DMS153 (cell line): Measurements from ENCODE around the gene FREM2.

ENCODE experiments used
- DNase-seq: peaks from one replicate; lab custom pipeline; 2025; lab: John Stamatoyannopoulos, UW

FREM2 gene

GRCh38 chr13:38686577-38687245, at the start of gene FREM2:
TSS of gene FREM2 (plus strand) at chr13:38687077. CDS start at chr13:38687345, 268 bp downstream.
- DNase-seq, result peak; percentile 82

DNA sequence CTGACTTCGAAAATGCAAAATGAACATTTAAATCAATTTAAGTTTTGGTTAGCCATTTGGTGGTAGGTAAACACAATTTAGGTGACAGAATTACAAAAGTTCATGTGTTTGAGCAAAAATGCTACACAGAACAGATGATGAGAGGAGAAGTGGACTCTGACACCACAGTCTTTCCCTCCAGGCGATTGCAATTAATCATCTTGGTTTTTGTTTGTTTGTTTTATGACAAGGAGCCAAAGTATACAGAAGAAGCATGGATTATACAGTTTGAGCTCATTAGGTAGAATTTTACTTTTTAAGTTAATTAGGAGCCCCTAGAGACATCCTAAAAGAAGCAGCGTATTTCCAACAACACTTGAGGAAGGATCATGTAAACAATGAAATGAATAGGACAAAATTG, 49.3 kb upstream of the FREM2 start:
- DNase-seq, result no peak

DNA sequence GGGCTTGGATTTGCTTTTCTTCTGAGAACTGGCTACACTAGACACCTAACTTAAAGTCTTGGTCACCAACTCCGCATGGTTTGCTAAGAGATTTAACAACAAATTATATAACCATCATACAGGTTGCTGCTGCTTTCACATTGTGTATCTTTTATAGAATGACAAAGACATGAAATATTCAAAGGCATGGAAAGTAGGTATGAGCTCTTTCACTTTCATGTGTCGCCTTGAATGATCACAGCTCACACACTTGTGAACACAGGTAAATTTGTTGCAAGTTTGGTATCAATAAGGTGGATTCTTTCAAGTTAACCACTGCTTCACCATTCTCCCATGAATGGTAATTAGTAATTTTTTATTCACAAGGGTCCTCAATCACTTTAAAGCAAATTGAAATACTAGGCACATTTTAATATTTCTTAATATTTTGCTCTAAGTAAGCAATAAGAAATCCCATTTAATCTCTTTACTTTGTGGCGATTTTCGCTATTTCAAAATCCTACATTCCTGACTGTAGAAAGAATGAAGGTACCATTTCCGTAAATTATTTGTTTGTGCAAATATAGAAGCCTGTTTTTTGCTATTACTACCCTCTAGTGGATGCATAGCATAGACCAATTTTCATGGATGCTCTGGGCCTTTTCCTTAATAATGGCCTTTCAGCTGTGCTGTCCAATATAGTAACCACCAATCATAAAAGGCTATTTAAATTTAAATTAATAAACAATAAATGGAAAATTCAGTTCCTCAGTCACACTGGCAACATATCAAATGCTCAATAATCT, 45.5 kb upstream of the FREM2 start:
- no peak for DNase-seq

GRCh38 chr13:38647312-38647711, 39.6 kb upstream of the FREM2 start:
- DNase-seq, result peak; percentile 45

GRCh38 chr13:38648912-38649311, 38.0 kb upstream of the FREM2 start:
- no peak for DNase-seq

- no peak for DNase-seq
These were observed 30.2 kb upstream of the FREM2 start for GRCh38 chr13:38656699-38657098.

GRCh38 chr13:38657191-38657590, 29.7 kb upstream of the FREM2 start:
- no peak for DNase-seq

DNA sequence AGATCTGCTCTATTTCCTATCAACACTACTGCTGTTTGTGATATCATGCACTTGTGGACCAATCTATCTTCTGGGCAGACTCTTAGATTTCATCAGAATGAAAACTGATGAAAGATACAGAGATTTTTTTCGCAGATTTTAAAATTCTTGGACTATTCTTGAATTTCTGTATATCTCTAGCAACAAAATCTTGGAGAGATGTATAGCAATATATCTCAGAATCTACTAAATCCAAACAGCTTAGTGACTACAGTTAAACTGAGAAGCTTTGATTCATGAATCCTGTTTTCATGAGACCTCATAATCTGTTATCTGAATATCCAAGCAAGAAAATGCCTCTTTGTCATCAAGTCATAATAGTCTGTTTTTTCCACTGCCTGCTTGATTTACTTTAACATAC, 28.0 kb upstream of the FREM2 start:
- no peak for DNase-seq

DNA sequence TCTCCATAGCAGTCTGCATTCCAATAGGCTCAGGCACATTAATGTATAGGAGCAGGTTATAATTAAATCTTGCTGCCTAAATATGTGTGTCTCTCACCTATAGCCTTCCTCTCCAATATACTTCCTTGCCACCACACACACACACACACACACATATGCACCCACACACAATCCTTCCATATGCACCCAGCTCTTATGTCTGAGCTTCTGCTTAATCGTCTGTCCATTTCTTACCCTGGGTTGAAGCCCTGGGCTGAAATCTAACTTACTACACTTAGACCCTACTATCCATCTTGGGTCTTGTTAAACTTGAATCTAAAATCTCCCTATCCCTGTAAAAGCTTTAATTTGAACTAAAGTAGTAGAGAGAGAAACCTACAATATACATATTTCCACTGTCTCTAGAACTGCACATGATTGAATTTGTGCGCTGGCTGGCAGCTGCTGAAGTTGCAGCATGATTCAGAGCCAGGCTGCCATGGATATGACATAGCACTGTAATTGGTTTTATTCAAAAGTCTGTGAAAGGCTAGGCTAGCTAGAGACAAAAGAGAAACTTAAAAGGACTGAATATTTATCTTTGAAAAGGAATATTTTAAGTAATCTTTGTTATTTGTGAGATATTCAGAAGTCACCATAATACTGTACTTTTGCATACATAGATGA, 25.7 kb upstream of the FREM2 start:
- DNase-seq, result no peak

DNA sequence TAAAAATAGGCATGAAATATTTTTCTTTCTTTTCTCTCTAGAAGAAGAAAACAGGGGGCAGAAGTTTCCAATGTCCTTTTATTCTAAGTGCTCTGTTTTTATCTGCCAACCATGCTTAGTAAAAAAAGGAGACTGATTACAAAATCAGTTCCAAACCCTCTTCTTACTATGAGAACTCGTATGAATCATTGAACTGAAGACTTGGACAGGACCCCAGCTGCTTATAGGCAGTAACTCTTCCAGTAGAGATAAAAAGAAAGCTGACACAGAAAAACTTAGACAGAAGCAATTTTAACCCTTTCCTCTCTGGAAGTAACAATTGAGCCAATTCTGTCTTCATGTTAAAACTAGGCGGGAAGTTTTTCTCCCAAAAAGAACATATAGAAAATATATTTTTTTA, 24.5 kb upstream of the FREM2 start:
- no peak for DNase-seq

DNA sequence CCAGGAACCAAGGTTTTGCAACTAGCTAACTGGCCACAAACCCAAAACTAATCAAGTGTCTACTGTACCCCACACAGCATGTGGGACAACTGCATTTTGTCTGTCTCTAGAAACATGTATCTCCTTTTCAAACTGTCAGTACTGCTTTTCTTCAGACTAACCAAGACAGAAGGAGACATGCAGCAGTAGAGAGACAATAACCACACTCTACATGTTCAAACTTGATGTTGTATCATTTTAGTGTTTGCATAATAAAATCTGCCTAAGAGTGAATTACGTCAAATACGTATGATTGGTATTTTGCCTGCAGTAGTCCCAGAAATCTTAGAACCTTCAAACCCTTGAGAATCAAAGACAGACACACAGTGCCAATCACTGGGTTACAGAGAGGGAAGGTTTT, 22.0 kb upstream of the FREM2 start:
- DNase-seq, result no peak

- DNase-seq, result no peak
These were observed 19.3 kb upstream of the FREM2 start for GRCh38 chr13:38667526-38668109.

- no peak for DNase-seq
These were observed 17.5 kb upstream of the FREM2 start for GRCh38 chr13:38669234-38669964.

GRCh38 chr13:38670627-38671026, 16.2 kb upstream of the FREM2 start:
- no peak for DNase-seq

GRCh38 chr13:38671980-38672379, 14.9 kb upstream of the FREM2 start:
- no peak for DNase-seq

GRCh38 chr13:38674208-38674607, 12.7 kb upstream of the FREM2 start:
- no peak for DNase-seq

DNA sequence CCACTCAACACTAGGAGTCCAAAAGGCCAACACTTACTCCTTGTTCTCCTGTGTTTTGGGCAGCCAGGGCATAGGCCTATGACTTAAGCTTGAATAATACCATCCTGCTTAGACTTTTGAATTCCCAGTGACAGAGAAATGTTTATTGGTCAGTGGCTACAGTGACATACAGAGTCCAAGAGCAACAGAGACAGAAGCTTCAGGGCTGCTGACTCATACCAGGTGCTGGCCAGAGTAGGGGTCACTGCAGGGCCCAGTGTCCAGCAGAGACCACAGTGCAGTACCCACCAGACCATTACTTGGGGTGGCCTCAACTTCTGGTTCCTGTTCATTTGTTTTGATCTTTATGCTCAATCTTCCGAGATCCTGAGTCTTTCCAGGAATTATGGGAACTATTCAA, 6.0 kb upstream of the FREM2 start:
- DNase-seq, result no peak

GRCh38 chr13:38684714-38685113, 2.2 kb upstream of the FREM2 start:
- DNase-seq, result no peak

DNA sequence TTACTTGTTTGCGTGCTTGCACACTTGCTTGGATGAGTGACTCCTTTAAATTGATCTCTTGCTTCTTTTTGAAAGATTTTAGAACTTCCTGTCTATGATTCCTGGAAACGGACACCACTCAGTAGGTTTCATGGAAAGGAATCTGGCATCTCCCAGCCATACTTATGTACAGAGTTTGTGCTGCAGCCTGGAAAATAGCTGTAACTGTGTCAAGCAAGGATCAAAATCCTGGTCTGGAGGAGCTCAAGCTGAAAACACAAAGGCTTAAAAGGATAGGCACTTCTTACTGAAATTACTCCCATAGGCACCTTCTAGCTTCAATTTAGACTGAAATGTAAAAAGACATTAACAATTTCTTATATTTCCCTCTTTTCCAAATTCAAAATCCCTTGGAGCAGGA, 1.4 kb upstream of the FREM2 start:
- DNase-seq, result no peak

DNA sequence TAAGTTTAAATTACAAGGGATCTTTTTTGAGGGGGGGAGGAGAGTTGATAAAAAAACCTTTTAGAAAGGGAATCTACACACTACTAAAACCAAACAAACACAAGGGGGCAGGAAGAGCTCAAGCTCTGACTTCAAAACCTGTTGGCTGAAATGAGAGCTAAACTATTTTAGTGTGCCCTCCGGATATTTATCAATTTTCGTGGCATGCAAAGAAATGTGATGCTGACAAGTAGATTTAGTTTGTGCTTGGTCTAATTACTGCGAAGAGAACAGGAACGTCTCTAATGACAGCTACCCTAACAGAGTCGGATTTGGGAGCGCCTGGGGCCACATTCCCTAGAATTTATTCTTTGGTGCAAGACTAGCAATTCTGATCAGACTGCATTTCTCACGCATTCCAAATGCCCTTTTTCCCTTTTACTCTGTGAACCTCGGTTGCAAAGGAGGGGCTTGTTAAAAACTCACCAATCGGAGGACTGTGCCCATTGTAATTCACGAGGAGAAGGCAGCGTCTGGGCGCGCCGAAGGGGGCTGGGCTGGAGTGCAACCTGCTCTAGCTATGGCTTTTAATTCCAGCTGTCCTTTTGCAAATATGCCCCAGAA, 802 bp upstream of the FREM2 start:
- no peak for DNase-seq
